ENCODE measurements around the gene ZNF385C.

ZNF385C gene

GRCh38 chr17:42127414-42127813 lies 29.1 kb upstream of the ZNF385C start:
- intact Hi-C loops (cut with DNase I; ENCODE audit: low total_unique reads): no loop called here
- no peak for TF ChIP-seq CTCF (IDR thresholded peaks at IDR 0.05)
- Histone ChIP-seq H3K4me3 (no peak overlapping the region), H3K36me3 (peaks cover 55 to 60% (median 59%) of the 10 kb centered on the region in 3 donors), H3K4me1 (peaks cover 0 to 17% (median 5%) of the 10 kb centered on the region in 4 donors), H3K9me3 (no peaks in the 10 kb centered on the region), H3K27me3 (no peaks in the 10 kb centered on the region), H3K27ac (no peak overlapping the region)
- no peak for DNase-seq

DNA sequence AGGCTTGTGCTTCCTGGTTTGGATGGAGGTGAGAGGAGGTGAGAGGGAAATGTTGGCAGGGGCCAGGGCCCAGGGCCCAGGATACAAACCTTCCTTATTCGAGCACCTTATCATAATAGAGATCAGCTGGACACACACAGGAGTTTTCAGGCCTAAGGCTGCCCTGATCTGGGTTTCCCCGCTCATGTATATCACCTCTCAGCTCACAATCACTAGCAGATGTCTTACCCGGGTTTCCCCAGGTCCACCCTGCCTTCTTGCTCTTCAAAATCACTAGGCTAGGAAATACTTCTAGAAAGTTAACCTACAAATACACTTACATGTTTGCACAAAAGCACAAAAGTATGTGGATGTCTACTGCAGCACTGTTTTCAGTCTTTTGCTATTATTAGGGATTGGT lies 28.6 kb upstream of the ZNF385C start:
- H3K4me3 ChIP-seq: no peak overlapping the region
- DNase-seq: no peak
- intact Hi-C loops (cut with DNase I; ENCODE audit: low total_unique reads): no loop called here
- H3K9me3 ChIP-seq: no peaks in the 10 kb centered on the region
- TF ChIP-seq CTCF (IDR thresholded peaks at IDR 0.05): no peak
- H3K27ac ChIP-seq: no peak overlapping the region
- H3K4me1 ChIP-seq: peaks cover 0 to 12% (median 3%) of the 10 kb centered on the region in 4 donors
- no peaks in the 10 kb centered on the region for H3K27me3 ChIP-seq
- H3K36me3 ChIP-seq: peaks cover 55 to 60% (median 59%) of the 10 kb centered on the region in 3 donors

DNA sequence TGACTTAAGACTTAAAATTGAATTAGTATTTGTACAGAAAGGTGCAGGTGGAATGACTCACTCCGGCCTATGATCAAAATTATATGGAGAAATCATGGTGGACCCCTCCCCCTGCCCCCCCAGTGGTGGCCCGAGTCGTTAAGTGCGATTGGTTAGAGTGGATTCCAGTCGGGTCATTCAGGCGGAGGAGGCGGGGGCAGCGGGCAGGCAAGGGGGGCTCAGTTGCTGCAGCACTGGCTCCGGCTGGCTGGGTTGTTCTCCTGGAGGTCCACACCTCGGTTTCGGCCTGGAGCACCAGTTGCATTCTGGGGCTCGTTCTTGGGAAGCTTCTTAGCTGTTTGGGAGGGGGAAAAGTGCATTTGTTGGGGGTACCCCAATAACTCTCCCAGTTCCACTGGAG lies 27.3 kb upstream of the ZNF385C start:
- peaks cover 55 to 60% (median 59%) of the 10 kb centered on the region in 3 donors for H3K36me3 ChIP-seq

GRCh38 chr17:42124256-42124655 lies 26.0 kb upstream of the ZNF385C start:
- DNase-seq: no peak
- no peaks in the 10 kb centered on the region for H3K27me3 ChIP-seq
- H3K27ac ChIP-seq: no peak overlapping the region
- no peak for TF ChIP-seq CTCF (IDR thresholded peaks at IDR 0.05)
- no peaks in the 10 kb centered on the region for H3K9me3 ChIP-seq
- H3K4me3 ChIP-seq: no peak overlapping the region
- intact Hi-C loops (cut with DNase I; ENCODE audit: low total_unique reads): no loop called here
- H3K36me3 ChIP-seq: peaks cover 42 to 55% (median 48%) of the 10 kb centered on the region in 3 donors
- peaks cover 0 to 17% (median 7%) of the 10 kb centered on the region in 4 donors for H3K4me1 ChIP-seq

More for the DNA sequence above, 27.3 kb upstream of the ZNF385C start:
- no peak for DNase-seq
- H3K27ac ChIP-seq: no peak overlapping the region
- H3K9me3 ChIP-seq: no peaks in the 10 kb centered on the region
- no peaks in the 10 kb centered on the region for H3K27me3 ChIP-seq
- intact Hi-C loops (cut with DNase I; ENCODE audit: low total_unique reads): no loop called here
- no peak overlapping the region for H3K4me3 ChIP-seq
- peaks cover 0 to 11% (median 3%) of the 10 kb centered on the region in 4 donors for H3K4me1 ChIP-seq
- no peak for TF ChIP-seq CTCF (IDR thresholded peaks at IDR 0.05)

GRCh38 chr17:42122371-42123303 lies 24.4 kb upstream of the ZNF385C start, which contains the start of gene HSPB9:
TSS of gene HSPB9 (plus strand) at chr17:42122804. CDS start at chr17:42122851, 47 bp downstream.
- TF ChIP-seq CTCF (IDR thresholded peaks at IDR 0.05): no peak
- Histone ChIP-seq H3K4me1 (peaks cover 0 to 17% (median 7%) of the 10 kb centered on the region in 4 donors), H3K27ac (no peak within 1 kb of the TSS), H3K9me3 (no peaks in the 10 kb centered on the region), H3K4me3 (peak within 1 kb of the TSS in 1 of 2 donors; percentile 85), H3K36me3 (peaks cover 25 to 55% (median 32%) of the 10 kb centered on the region in 3 donors), H3K27me3 (no peaks in the 10 kb centered on the region)
- DNase-seq: no peak
- intact Hi-C loops (cut with DNase I; ENCODE audit: low total_unique reads): no loop called here
